CD4-positive, alpha-beta T cell treated with Interleukin-10 for 1 hour (primary cell): ENCODE data around the gene SCN9A.

ENCODE experiments used
- DNase-seq: peaks from one replicate; pipeline ENCODE4 v3.0.0-alpha.2; 2020

SCN9A gene

DNA sequence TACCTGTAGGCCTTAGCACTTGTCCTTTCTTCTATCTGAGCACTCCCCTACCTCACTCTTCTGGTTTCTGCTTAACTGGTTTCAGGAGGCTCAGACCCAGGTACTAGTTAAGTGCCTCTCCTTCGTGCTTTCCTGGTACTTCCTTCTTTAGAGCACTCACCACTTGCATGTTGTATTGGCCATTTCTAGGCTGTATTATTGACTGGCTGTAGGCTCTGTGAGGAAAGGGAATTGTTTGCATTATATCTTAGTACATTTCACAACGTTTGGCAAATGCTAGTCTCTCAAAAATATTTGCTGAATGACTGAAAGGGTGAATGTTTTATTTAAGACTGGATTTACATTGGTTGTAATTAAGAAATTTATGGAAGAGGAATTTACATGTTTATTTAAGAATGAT, 212.0 kb downstream of the SCN9A start:
- DNase-seq: no peak

DNA sequence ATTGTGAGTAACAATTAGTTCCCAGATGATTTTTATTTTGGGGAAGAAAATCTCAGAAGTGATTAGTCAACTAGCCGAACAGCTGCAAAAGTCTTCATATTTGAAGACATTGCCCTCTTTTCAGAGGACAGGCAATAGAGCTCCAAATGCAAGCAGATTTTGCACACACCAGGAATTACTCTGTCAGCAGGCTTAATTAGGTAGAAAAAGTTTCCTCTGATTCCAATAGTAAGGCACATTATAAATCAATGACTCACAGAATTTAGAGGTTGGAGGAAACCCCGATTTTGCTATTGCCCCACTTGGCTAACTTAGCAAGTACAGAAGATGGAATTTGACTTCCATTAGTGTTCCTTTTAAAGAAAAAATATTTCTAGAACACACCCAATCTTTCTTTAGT, 217.2 kb downstream of the SCN9A start:
- no peak for DNase-seq

- no peak for DNase-seq
These were observed 218.2 kb downstream of the SCN9A start for GRCh38 chr2:166157578-166157977.

- DNase-seq: no peak
These were observed 218.7 kb downstream of the SCN9A start for GRCh38 chr2:166156985-166157490.

DNA sequence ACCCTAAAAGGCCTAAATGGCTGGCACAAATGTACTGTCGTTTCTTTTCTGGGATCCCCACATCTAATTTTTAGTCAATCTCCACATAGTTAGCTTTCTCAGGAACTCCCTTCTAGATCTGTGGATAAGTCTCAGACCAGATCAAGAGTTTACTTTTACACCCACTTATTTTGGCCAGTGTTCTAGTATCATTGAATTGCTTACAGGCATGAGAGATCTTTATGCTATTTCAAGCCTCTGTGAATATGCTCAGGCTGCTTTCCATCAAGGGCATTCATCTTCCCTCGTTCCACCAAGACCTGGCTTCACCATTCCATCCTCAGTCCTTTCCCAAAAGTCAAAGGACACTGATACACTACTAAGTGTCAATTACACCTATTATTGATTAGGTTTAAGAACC, 220.2 kb downstream of the SCN9A start:
- no peak for DNase-seq

DNA sequence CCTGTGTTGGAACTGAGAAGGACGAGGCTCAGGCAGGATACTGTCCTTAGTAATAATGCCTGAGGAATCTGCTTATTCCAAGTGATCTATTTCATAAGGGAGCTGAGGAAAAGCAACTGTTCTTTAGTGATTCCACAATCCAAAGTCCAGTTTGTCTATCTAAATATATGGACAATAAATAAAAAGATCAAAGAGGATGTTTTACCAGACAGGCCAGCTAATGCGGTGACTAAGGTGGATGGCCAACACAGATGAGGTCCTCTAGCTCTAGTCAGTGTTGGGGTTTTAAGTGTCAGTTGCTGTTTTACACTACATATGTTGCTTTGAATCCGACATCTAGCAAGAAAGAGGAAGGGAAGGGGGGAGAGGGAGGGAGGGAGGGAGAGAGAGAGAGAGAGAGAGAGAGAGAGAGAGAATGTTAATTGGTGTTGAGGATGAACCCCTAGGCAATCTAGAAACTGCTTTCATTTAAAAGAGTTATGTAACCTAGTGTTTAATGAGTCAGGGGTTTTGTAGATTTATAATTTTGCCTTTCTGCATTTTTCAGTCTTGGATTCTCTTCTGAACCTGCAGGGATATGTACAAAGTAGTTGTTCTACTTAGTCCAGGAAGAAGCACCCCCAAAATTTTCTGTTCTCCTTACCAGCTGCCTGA, 220.9 kb downstream of the SCN9A start:
- DNase-seq: no peak

DNA sequence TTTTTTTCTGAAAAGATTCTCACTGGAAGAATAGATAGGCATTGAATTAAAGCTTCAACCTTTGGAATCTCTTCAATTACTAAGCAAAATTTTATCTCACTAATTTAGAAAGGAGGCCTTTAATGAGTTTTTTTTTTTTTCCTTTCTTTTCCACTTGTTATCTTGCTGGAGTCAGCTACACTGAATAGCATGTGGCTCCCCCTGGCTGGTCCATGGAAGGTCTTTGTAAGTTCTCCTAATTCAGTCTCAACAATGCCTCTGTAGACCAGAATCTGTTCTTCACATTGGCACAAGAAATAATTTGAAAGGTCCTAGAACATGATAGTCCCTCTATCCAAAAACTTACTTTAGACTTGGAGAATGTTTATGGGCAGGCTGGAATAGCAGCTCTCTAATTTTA, 223.7 kb downstream of the SCN9A start:
- no peak for DNase-seq

DNA sequence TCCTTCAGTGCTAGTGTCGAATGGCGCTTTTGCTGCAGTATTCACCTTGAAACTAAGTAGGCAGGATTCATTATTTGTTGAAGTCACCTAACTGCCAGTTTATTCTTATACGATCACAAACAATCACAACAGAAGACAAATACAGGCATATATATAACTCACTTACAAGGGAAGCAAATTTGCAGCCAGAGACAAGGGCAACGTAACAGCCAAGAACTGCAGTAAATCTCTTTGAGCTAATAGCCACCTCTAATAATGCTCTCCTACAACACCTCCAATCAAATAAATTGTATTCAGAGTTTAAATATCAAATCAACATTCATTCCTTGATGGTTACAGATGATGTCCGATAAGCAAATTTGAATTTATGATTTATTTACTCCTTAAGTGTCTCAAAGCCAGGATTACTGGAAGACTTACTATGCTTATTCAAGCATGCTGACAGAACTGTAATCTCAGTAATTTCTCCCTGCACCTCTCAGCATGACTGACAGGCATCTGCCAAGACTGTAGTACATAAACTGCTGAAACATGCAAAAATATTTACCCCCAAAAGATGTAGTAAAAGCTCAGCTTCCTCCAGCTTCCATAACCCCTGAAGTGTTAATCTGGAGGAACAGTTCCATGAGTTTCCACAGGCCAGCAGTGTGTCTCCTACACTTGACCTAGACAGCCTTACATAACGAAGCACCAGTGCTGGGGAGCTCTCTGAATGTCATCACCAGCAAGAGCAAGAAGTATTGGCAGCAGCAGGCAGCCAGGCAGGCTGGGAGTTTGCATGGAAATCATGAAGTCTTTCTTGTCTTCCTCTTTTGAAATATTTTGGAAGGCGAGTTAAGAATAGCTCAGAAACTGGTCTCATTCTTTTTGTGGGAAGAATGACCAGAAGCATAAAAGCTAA, 227.0 kb downstream of the SCN9A start:
- no peak for DNase-seq

DNA sequence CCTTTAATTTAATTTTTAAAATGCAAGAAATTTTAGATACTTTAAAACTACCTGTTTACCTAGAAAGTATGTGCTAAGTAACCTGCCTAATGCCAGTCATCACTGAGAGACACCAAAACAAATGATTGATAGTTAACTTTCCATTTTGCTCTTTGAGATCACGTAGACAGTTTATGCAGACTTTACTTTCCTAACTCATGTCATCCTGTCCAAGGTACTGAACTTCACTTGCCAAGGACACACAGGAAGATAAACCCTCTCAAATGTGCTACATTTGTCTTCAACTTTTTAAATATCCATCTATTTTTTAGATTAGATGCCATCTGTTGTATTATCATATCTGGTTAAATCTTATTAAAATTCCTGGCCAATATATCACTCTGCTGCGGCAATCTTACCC, 227.9 kb downstream of the SCN9A start:
- no peak for DNase-seq
